Calu3 (cell line): ENCODE data around the gene PNRC1. TPM values are rescaled to one million over a fixed set of nuclear protein-coding genes. Genes with fewer than 3 reads are reported as not detected.
"Not testable (repeated sequence)": the region's sequence is repeated elsewhere in the genome, so short reads cannot be mapped to it uniquely, and the experiment has no call there.

Experiments used
- BruUV-seq: library from RNA; stranded (reverse); fragments of 400-500 nt; replicated peaks from 2 replicates; lab custom pipeline; 2021; lab: Mats Ljungman, UMichigan
- CTCF ChIA-PET: fragments of 300-600 bp; sonication (Branson Sonifier 250); formaldehyde crosslinking; loops from one replicate; lab custom pipeline; 2022; ENCODE audit warnings: antibody characterized with exemption; lab: Charles Lee
- DNase-seq: peaks from one replicate; pipeline ENCODE4 v3.0.0; 2022
- H3K27ac Mint-ChIP-seq: one replicate; pipeline ENCODE4 v1.8.0; 2022; ENCODE audit warnings: mixed read lengths; ENCODE audit not compliant: unreplicated experiment
- H3K27me3 Mint-ChIP-seq: one replicate; pipeline ENCODE4 v1.8.0; 2022; ENCODE audit warnings: mixed read lengths; ENCODE audit not compliant: unreplicated experiment
- H3K36me3 Mint-ChIP-seq: one replicate; pipeline ENCODE4 v1.8.0; 2022; ENCODE audit warnings: mild to moderate bottlenecking, moderate library complexity, mixed read lengths; ENCODE audit not compliant: insufficient read depth, unreplicated experiment
- H3K4me1 Mint-ChIP-seq: one replicate; pipeline ENCODE4 v1.8.0; 2022; ENCODE audit warnings: mild to moderate bottlenecking, low read depth, mixed read lengths; ENCODE audit not compliant: unreplicated experiment
- H3K4me3 Mint-ChIP-seq: one replicate; pipeline ENCODE4 v1.8.0; 2022; ENCODE audit warnings: mild to moderate bottlenecking, low read depth, moderate library complexity, mixed read lengths; ENCODE audit not compliant: unreplicated experiment
- H3K9me3 Mint-ChIP-seq: one replicate; pipeline ENCODE4 v1.8.0; 2022; ENCODE audit warnings: low read depth, mixed read lengths; ENCODE audit not compliant: unreplicated experiment
- CTCF ChIP-seq: fragments of 200-600 bp; IDR thresholded peaks from one replicate; pipeline ENCODE4 v1.8.0; 2022; ENCODE audit warnings: antibody characterized with exemption; ENCODE audit not compliant: unreplicated experiment
- intact Hi-C: fragments of 100-400 bp; cut with micrococcal nuclease; formaldehyde crosslinking; loops from one replicate; pipeline ENCODE4 v1.10.0; 2022; ENCODE audit not compliant: unreplicated experiment
- total RNA-seq: library from RNA; stranded (reverse); gene quantifications from 2 replicates; pipeline ENCODE4 v1.2.3, GENCODE V29; 2022

Gene PNRC1
- total RNA-seq, 1 experiment from 2014 or later = 45.4 TPM

- intact Hi-C loops = loop anchor here (1.0 to 5.0 kb wide), 5 partner anchors 18 to 247 kb away; partner anchors contain the start of gene PNRC1
- Mint-ChIP-seq H3K4me3 (no peak overlapping the region), H3K4me1 (peaks cover 23% of the 10 kb centered on the region), H3K9me3 (peaks cover 2% of the 10 kb centered on the region), H3K36me3 (no peaks in the 10 kb centered on the region), H3K27me3 (no peaks in the 10 kb centered on the region), H3K27ac (no peak overlapping the region)
- peak; percentile 28 for TF ChIP-seq CTCF
- DNase-seq = peak; percentile 11
- BruUV-seq = no TSS peak
- CTCF ChIA-PET = interaction anchor here (1.0 to 1.6 kb wide), 4 partner anchors 17 to 175 kb away, joined by 3 to 5 read pairs (median 4); no protein-coding TSS in a partner anchor
These were observed 42.1 kb downstream of the PNRC1 start for GRCh38 chr6:89122625-89123024.

GRCh38 chr6:89128256-89128671 is 47.7 kb downstream of the PNRC1 start:
- H3K27ac Mint-ChIP-seq, CTCF ChIA-PET, intact Hi-C loops, DNase-seq, BruUV-seq, H3K36me3 Mint-ChIP-seq, H3K27me3 Mint-ChIP-seq, H3K9me3 Mint-ChIP-seq, H3K4me3 Mint-ChIP-seq, H3K4me1 Mint-ChIP-seq: not testable (repeated sequence)

- H3K4me1 Mint-ChIP-seq = no peaks in the 10 kb centered on the region
- no peak for TF ChIP-seq CTCF
- H3K4me3 Mint-ChIP-seq = no peak overlapping the region
- H3K9me3 Mint-ChIP-seq = no peaks in the 10 kb centered on the region
- CTCF ChIA-PET = no interaction called here
- BruUV-seq = no TSS peak
- intact Hi-C loops = no loop called here
- no peaks in the 10 kb centered on the region for H3K27me3 Mint-ChIP-seq
- no peak overlapping the region for H3K27ac Mint-ChIP-seq
- no peaks in the 10 kb centered on the region for H3K36me3 Mint-ChIP-seq
- no peak for DNase-seq
These were observed 51.0 kb downstream of the PNRC1 start for GRCh38 chr6:89131599-89131998.

GRCh38 chr6:89132057-89132456 is 51.5 kb downstream of the PNRC1 start:
- H3K36me3 Mint-ChIP-seq = no peaks in the 10 kb centered on the region
- no peaks in the 10 kb centered on the region for H3K4me1 Mint-ChIP-seq
- no peaks in the 10 kb centered on the region for H3K27me3 Mint-ChIP-seq
- no peak overlapping the region for H3K27ac Mint-ChIP-seq
- CTCF ChIA-PET = no interaction called here
- no peak overlapping the region for H3K4me3 Mint-ChIP-seq
- intact Hi-C loops = no loop called here
- BruUV-seq = no TSS peak
- DNase-seq = no peak
- TF ChIP-seq CTCF = no peak
- no peaks in the 10 kb centered on the region for H3K9me3 Mint-ChIP-seq

- CTCF ChIA-PET = no interaction called here
- H3K4me3 Mint-ChIP-seq = no peak overlapping the region
- no peak overlapping the region for H3K27ac Mint-ChIP-seq
- no peak for DNase-seq
- BruUV-seq = no TSS peak
- peaks cover under 1% of the 10 kb centered on the region for H3K4me1 Mint-ChIP-seq
- intact Hi-C loops = no loop called here
- no peaks in the 10 kb centered on the region for H3K27me3 Mint-ChIP-seq
- no peak for TF ChIP-seq CTCF
- H3K36me3 Mint-ChIP-seq = no peaks in the 10 kb centered on the region
- no peaks in the 10 kb centered on the region for H3K9me3 Mint-ChIP-seq
These were observed 53.4 kb downstream of the PNRC1 start for GRCh38 chr6:89133981-89134380.
